Smooth muscle cell (in vitro differentiated cells): Measurements from ENCODE around the gene PHF21B. TPM values are rescaled to one million over a fixed set of nuclear protein-coding genes. Genes with fewer than 3 reads are reported as not detected.
"Not testable (repeated sequence)": the region's sequence is repeated elsewhere in the genome, so short reads cannot be mapped to it uniquely, and the experiment has no call there.

Source experiments
- DNase-seq: peaks from one replicate; lab custom pipeline; 2025; ENCODE audit not compliant: unreplicated experiment; lab: John Stamatoyannopoulos, UW
- H2AFZ ChIP-seq: fragments of 200-600 bp; sonication (generic); 2 replicates; pipeline ENCODE4 v1.6.0; 2016; ENCODE audit warnings: antibody characterized with exemption, low read depth, mild to moderate bottlenecking
- H3F3A ChIP-seq: fragments of 200-600 bp; sonication (generic); 2 replicates; pipeline ENCODE4 v1.6.0; 2017; ENCODE audit warnings: antibody characterized with exemption, low read depth
- H3K27ac ChIP-seq: fragments of 200-600 bp; sonication (generic); 2 replicates; pipeline ENCODE4 v1.5.1; 2016; ENCODE audit warnings: low read depth, mild to moderate bottlenecking
- H3K27me3 ChIP-seq: fragments of 200-600 bp; sonication (generic); 2 replicates; pipeline ENCODE4 v1.6.1; 2016; ENCODE audit warnings: low read depth, mild to moderate bottlenecking
- H3K36me3 ChIP-seq: fragments of 200-600 bp; sonication (generic); 2 replicates; pipeline ENCODE4 v1.5.1; 2016; ENCODE audit warnings: low read depth
- H3K4me1 ChIP-seq: fragments of 200-600 bp; sonication (generic); 2 replicates; pipeline ENCODE4 v1.5.1; 2016; ENCODE audit warnings: low read depth
- H3K4me2 ChIP-seq: fragments of 200-600 bp; sonication (generic); 2 replicates; pipeline ENCODE4 v1.6.0; 2016; ENCODE audit warnings: mild to moderate bottlenecking
- H3K4me3 ChIP-seq: fragments of 200-600 bp; sonication (generic); 2 replicates; pipeline ENCODE4 v1.5.1; 2016; ENCODE audit warnings: mild to moderate bottlenecking
- H3K79me2 ChIP-seq: fragments of 200-600 bp; sonication (generic); 2 replicates; pipeline ENCODE4 v1.6.0; 2016; ENCODE audit warnings: low read depth, mild to moderate bottlenecking
- H3K9ac ChIP-seq: fragments of 200-600 bp; sonication (generic); 2 replicates; pipeline ENCODE4 v1.6.0; 2016; ENCODE audit warnings: low read depth
- H3K9me3 ChIP-seq: fragments of 200-600 bp; sonication (generic); replicated peaks from 2 replicates; pipeline ENCODE4 v1.5.1; 2016; ENCODE audit warnings: low read depth
- H4K20me1 ChIP-seq: fragments of 200-600 bp; sonication (generic); 2 replicates; pipeline ENCODE4 v1.6.0; 2016; ENCODE audit warnings: low read depth
- CTCF ChIP-seq: fragments of 200-600 bp; sonication (generic); IDR thresholded peaks from 2 replicates; pipeline ENCODE4 v1.5.1; 2017; ENCODE audit warnings: borderline replicate concordance, mild to moderate bottlenecking, antibody characterized with exemption; ENCODE audit not compliant: insufficient read depth, poor library complexity, severe bottlenecking
- WGBS: methylation state at CpG from one replicate; pipeline ENCODE4 v1.1.7; 2016; ENCODE audit warnings: low lambda C conversion rate; 5-methylcytosine and 5-hydroxymethylcytosine counted together
- polyA plus RNA-seq: library from polyadenylated mRNA; unstranded; fragments of >200 nt; fragmentation: Nextera tagmentation; extraction: Ambion mirVana; gene quantifications from 2 replicates; pipeline ENCODE4 v1.2.1, GENCODE V29; 2016
- total RNA-seq: library from RNA; depleted of rRNA; stranded (reverse); fragments of >200 nt; gene quantifications from 2 replicates; pipeline ENCODE4 v1.2.3, GENCODE V29; 2014

PHF21B gene
- total and polyA plus RNA-seq, 2 experiments from 2014 or later: 0.13 TPM

- no peaks in the 10 kb centered on the region for H3F3A ChIP-seq
- no peak overlapping the region for H3K4me3 ChIP-seq
- H3K79me2 ChIP-seq: no peaks in the 10 kb centered on the region
- no peak for DNase-seq
- no peak overlapping the region for H3K4me2 ChIP-seq
- H2AFZ ChIP-seq: no peak overlapping the region
- H3K4me1 ChIP-seq: no peaks in the 10 kb centered on the region
- H3K27ac ChIP-seq: no peak overlapping the region
- WGBS: 98% methylated on average over 7 of the region's 7 CpGs
- H3K9ac ChIP-seq: no peak overlapping the region
- no peaks in the 10 kb centered on the region for H3K27me3 ChIP-seq
- TF ChIP-seq CTCF: no peak
- no peaks in the 10 kb centered on the region for H3K9me3 ChIP-seq
- no peaks in the 10 kb centered on the region for H4K20me1 ChIP-seq
- no peaks in the 10 kb centered on the region for H3K36me3 ChIP-seq
These were observed 148.6 kb downstream of the PHF21B start for GRCh38 chr22:44861245-44861644.

DNA sequence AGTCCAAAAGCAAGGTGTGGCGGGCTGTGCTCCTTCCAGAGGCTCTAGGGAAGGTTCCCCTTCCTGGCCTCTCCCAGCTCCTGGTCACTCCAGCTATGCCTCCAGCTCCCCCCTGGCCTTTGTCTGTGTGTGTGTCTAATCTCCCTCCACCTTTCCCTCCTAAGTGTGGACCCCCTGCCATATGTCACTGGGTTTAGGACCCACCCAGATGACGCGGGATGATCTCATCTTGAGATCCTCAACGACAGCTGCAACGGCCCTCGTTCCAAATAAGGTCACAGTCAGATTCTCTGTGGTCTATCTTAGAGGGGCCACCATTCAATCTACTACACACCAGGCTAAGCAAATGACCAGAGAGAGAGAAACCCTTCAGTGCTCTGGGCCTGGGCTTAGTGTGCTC lies 149.5 kb downstream of the PHF21B start:
- Histone ChIP-seq H3K27ac (no peak overlapping the region), H4K20me1 (no peaks in the 10 kb centered on the region), H3K9ac (no peak overlapping the region), H3F3A (no peaks in the 10 kb centered on the region), H3K4me1 (no peaks in the 10 kb centered on the region), H3K79me2 (no peaks in the 10 kb centered on the region), H3K27me3 (no peaks in the 10 kb centered on the region), H3K36me3 (no peaks in the 10 kb centered on the region), H3K4me2 (no peak overlapping the region), H2AFZ (no peak overlapping the region), H3K4me3 (no peak overlapping the region), H3K9me3 (no peaks in the 10 kb centered on the region)
- DNase-seq: no peak
- TF ChIP-seq CTCF: no peak
- 65% methylated on average over 6 of the region's 6 CpGs for WGBS

DNA sequence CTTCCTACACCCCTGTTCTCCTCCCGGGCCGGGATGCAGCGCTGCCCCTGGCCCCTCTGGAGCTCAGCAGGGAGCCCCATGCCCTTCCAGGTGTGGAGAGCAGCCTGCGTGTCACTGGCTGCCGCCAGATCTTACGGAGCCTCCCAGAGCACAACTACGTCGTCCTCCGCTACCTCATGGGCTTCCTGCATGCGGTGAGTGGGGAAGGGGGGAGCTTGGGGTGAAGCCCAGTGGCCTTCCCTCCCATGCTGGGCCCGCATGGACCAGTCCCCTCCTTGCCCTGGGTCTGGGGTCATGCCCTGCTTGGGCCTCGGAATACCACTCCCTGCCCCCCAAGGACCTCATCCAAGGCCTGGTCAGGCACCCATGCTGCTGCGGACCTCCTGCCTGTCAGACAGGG lies 150.2 kb downstream of the PHF21B start:
- Histone ChIP-seq H3K9me3 (no peaks in the 10 kb centered on the region), H3F3A (no peaks in the 10 kb centered on the region), H3K9ac (no peak overlapping the region), H3K79me2 (no peaks in the 10 kb centered on the region), H3K36me3 (no peaks in the 10 kb centered on the region), H3K27ac (no peak overlapping the region), H3K4me2 (no peak overlapping the region), H4K20me1 (no peaks in the 10 kb centered on the region), H3K4me3 (no peak overlapping the region), H3K27me3 (no peaks in the 10 kb centered on the region), H3K4me1 (no peaks in the 10 kb centered on the region), H2AFZ (no peak overlapping the region)
- TF ChIP-seq CTCF: no peak
- WGBS: 96% methylated on average over 13 of the region's 13 CpGs
- DNase-seq: no peak

- H3K36me3 ChIP-seq, H3K4me2 ChIP-seq, H3K27ac ChIP-seq, H3F3A ChIP-seq, H3K9me3 ChIP-seq, H2AFZ ChIP-seq, H3K9ac ChIP-seq, H3K4me1 ChIP-seq, H4K20me1 ChIP-seq, H3K79me2 ChIP-seq, H3K27me3 ChIP-seq, H3K4me3 ChIP-seq, DNase-seq: not testable (repeated sequence)
- 81% methylated on average over 7 of the region's 7 CpGs for WGBS
These were observed 151.0 kb downstream of the PHF21B start for GRCh38 chr22:44858819-44859218.
